Measurements from ENCODE around the gene BAAT. TPM values are rescaled to one million over a fixed set of nuclear protein-coding genes. Genes with fewer than 3 reads are reported as not detected.

BAAT gene
- total and polyA plus RNA-seq, 2 of the 13 experiments (the other 11 are each of a cell fraction or from before 2014, with no cell fraction given): 0.71 to 7.9 TPM

DNA sequence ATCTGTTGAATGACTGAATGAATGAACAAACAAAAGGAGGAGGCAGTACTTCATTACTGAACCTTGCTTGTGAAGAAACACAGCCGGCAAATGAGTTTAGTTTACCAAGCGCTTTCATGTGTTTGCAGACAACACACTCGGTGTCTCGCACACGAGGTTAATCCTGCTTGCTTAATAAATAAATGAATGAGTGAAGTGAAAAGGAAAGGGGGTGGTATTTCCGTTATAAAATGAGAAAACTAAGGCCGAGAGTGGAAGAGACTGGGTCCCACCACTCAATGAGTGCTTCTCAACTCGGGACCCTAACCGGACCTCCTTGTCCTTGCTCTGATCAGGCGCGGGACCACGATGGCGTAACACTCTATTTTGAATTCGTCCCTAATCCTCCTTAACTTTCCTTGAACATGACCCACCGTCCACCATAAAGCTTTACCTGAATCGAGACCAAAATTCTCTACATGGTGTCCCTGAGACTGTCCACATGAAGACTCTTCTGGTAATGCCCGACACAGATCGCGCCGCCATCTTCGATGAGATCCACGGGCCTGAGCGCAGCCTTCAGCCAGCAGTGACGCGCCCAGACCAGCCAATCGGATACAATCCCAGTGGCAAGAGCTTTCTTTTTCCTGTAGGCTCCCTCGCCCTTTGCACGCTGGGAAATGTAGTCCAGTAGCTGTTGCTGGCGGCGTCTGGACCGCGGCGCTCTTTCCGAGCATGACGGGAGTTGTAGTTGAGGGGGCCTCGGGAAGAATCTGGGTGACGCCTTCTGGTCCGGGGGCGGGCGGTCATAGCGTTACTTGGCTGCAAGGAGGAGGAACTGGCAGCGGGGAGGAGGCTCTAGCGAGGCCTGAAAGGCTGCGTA is 13.5 kb upstream of the BAAT start, which contains the start of the genes MRPL50 and ZNF189 (continued):
- TF ChIP-seq, protein P1, sequence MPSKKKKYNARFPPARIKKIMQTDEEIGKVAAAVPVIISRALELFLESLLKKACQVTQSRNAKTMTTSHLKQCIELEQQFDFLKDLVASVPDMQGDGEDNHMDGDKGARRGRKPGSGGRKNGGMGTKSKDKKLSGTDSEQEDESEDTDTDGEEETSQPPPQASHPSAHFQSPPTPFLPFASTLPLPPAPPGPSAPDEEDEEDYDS (CRISPR knock-in tag; IDR thresholded peaks at IDR 0.05): peak; percentile 94
- peak in 1 of 2 experiments; percentile 48; a peak in 1 of 4 replicates for TF ChIP-seq EP300 (IDR thresholded peaks at IDR 0.05; ENCODE audit: low read depth in 2 of 2, low read length in 2 of 2)
- no peak for TF ChIP-seq EP300 (CRISPR knock-in tag; IDR thresholded peaks at IDR 0.05; ENCODE audit: borderline replicate concordance)
- peak; percentile 69; the same call in 1 of the 2 replicates for TF ChIP-seq MIER2 (CRISPR knock-in tag; IDR thresholded peaks at IDR 0.05)
- TF ChIP-seq HDAC2 (CRISPR knock-in tag; IDR thresholded peaks at IDR 0.05): peak; percentile 86
- TF ChIP-seq EHMT2 (IDR thresholded peaks at IDR 0.05; ENCODE audit: borderline replicate concordance, low read depth, low read length): peak; percentile 40; the same call in 1 of the 2 replicates
- TF ChIP-seq ZMYM3 (CRISPR knock-in tag; IDR thresholded peaks at IDR 0.05): peak; percentile 6; the same call in 1 of the 2 replicates
- TF ChIP-seq SKI (IDR thresholded peaks at IDR 0.05; ENCODE audit: partially characterized antibody): peak; percentile 60
- TF ChIP-seq ZNF3 (CRISPR knock-in tag; IDR thresholded peaks at IDR 0.05): peak; percentile 67; the same call in 1 of the 2 replicates
- TF ChIP-seq HNRNPK (IDR thresholded peaks at IDR 0.05; ENCODE audit: low read depth, low read length, poor library complexity, severe bottlenecking): no peak
- TF ChIP-seq, protein P2, sequence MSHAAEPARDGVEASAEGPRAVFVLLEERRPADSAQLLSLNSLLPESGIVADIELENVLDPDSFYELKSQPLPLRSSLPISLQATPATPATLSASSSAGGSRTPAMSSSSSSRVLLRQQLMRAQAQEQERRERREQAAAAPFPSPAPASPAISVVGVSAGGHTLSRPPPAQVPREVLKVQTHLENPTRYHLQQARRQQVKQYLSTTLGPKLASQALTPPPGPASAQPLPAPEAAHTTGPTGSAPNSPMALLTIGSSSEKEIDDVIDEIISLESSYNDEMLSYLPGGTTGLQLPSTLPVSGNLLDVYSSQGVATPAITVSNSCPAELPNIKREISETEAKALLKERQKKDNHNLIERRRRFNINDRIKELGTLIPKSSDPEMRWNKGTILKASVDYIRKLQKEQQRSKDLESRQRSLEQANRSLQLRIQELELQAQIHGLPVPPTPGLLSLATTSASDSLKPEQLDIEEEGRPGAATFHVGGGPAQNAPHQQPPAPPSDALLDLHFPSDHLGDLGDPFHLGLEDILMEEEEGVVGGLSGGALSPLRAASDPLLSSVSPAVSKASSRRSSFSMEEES (CRISPR knock-in tag; IDR thresholded peaks at IDR 0.05): peak; percentile 66
- peak; percentile 64 for TF ChIP-seq GATAD2A (CRISPR knock-in tag; IDR thresholded peaks at IDR 0.05)
- TF ChIP-seq SNAPC2 (CRISPR knock-in tag; IDR thresholded peaks at IDR 0.05): peak; percentile 79; the same call in 1 of the 2 replicates
- TF ChIP-seq NCOA1 (CRISPR knock-in tag; IDR thresholded peaks at IDR 0.05): peak; percentile 46; the same call in 1 of the 2 replicates
- TF ChIP-seq SMAD1 (CRISPR knock-in tag; IDR thresholded peaks at IDR 0.05; ENCODE audit: borderline replicate concordance, low read depth): peak; percentile 83; the same call in 1 of the 2 replicates
- TF ChIP-seq SRY (CRISPR knock-in tag; IDR thresholded peaks at IDR 0.05): 0 out of 2 replicates have a peak, but pooled peaks have one; percentile 73
- TF ChIP-seq KLF6 (CRISPR knock-in tag; IDR thresholded peaks at IDR 0.05): peak; percentile 27; the same call in 1 of the 2 replicates
- TF ChIP-seq ETV5 (CRISPR knock-in tag; IDR thresholded peaks at IDR 0.05; ENCODE audit: borderline replicate concordance): peak; percentile 37; the same call in 1 of the 2 replicates
- TF ChIP-seq, protein P3, sequence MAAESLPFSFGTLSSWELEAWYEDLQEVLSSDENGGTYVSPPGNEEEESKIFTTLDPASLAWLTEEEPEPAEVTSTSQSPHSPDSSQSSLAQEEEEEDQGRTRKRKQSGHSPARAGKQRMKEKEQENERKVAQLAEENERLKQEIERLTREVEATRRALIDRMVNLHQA (CRISPR knock-in tag; IDR thresholded peaks at IDR 0.05): no peak
- peak; percentile 53 for TF ChIP-seq ZNF441 (CRISPR knock-in tag; IDR thresholded peaks at IDR 0.05; ENCODE audit: borderline replicate concordance)
- TF ChIP-seq BHLHE40 (IDR thresholded peaks at IDR 0.05; ENCODE audit: low read length): peak; percentile 30
- peak; percentile 50 for TF ChIP-seq ZNF317 (CRISPR knock-in tag; IDR thresholded peaks at IDR 0.05)
- no peak for TF ChIP-seq NFE2 (CRISPR knock-in tag; IDR thresholded peaks at IDR 0.05)
- TF ChIP-seq FOXA3 (CRISPR knock-in tag; IDR thresholded peaks at IDR 0.05): peak; percentile 67; the same call in 1 of the 2 replicates
- TF ChIP-seq, protein P4, sequence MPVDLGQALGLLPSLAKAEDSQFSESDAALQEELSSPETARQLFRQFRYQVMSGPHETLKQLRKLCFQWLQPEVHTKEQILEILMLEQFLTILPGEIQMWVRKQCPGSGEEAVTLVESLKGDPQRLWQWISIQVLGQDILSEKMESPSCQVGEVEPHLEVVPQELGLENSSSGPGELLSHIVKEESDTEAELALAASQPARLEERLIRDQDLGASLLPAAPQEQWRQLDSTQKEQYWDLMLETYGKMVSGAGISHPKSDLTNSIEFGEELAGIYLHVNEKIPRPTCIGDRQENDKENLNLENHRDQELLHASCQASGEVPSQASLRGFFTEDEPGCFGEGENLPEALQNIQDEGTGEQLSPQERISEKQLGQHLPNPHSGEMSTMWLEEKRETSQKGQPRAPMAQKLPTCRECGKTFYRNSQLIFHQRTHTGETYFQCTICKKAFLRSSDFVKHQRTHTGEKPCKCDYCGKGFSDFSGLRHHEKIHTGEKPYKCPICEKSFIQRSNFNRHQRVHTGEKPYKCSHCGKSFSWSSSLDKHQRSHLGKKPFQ (CRISPR knock-in tag; IDR thresholded peaks at IDR 0.05; ENCODE audit: insufficient replicate concordance): peak; percentile 47
- no peak for TF ChIP-seq IKZF1 (IDR thresholded peaks at IDR 0.05)
- TF ChIP-seq RXRB (CRISPR knock-in tag; IDR thresholded peaks at IDR 0.05; ENCODE audit: borderline replicate concordance): peak; percentile 55
- peak; percentile 62; the same call in 1 of the 2 replicates for TF ChIP-seq HOXA5 (CRISPR knock-in tag; IDR thresholded peaks at IDR 0.05)

Measured in HepG2 (cell line).